ENCODE data around the gene PCK2. TPM values are rescaled to one million over a fixed set of nuclear protein-coding genes. Genes with fewer than 3 reads are reported as not detected.

The PCK2 gene
- total and polyA plus RNA-seq, 2 of the 13 experiments (the other 11 are each of a cell fraction or from before 2014, with no cell fraction given) = 129 to 272 TPM

GRCh38 chr14:24060984-24061913 is 32.9 kb upstream of the PCK2 start (continued):
- peak; percentile 29; the same call in 1 of the 2 replicates for TF ChIP-seq SMAD9 (CRISPR knock-in tag; IDR thresholded peaks at IDR 0.05)
- no peak for TF ChIP-seq NFE2L2 (IDR thresholded peaks at IDR 0.05; ENCODE audit: low read length)
- TF ChIP-seq ZNF468 (CRISPR knock-in tag; IDR thresholded peaks at IDR 0.05) = no peak
- TF ChIP-seq HOMEZ (CRISPR knock-in tag; IDR thresholded peaks at IDR 0.05; ENCODE audit: low read depth) = 0 out of 2 replicates have a peak, but pooled peaks have one; percentile 25
- no peak for TF ChIP-seq NFRKB (IDR thresholded peaks at IDR 0.05)
- no peak for TF ChIP-seq DDIT3 (CRISPR knock-in tag; IDR thresholded peaks at IDR 0.05)
- TF ChIP-seq DPF2 (CRISPR knock-in tag; IDR thresholded peaks at IDR 0.05; ENCODE audit: borderline replicate concordance, low read depth) = 0 out of 2 replicates have a peak, but pooled peaks have one; percentile 23
- no peak for TF ChIP-seq DZIP1 (CRISPR knock-in tag; IDR thresholded peaks at IDR 0.05)
- TF ChIP-seq ZNF44 (CRISPR knock-in tag; IDR thresholded peaks at IDR 0.05) = peak; percentile 63; the same call in 1 of the 2 replicates
- no peak for TF ChIP-seq KLF12 (CRISPR knock-in tag; IDR thresholded peaks at IDR 0.05; ENCODE audit: borderline replicate concordance)
- TF ChIP-seq ZBTB40 (IDR thresholded peaks at IDR 0.05) = no peak
- TF ChIP-seq ZBTB40 (CRISPR knock-in tag; IDR thresholded peaks at IDR 0.05) = peak; percentile 43; the same call in 1 of the 2 replicates
- 0 out of 2 replicates have a peak, but pooled peaks have one; percentile 58 for TF ChIP-seq ZMYM3 (CRISPR knock-in tag; IDR thresholded peaks at IDR 0.05)
- TF ChIP-seq ZNF652 (CRISPR knock-in tag; IDR thresholded peaks at IDR 0.05; ENCODE audit: borderline replicate concordance, low read depth) = no peak
- 0 out of 2 replicates have a peak, but pooled peaks have one; percentile 29 for TF ChIP-seq GLI4 (CRISPR knock-in tag; IDR thresholded peaks at IDR 0.05; ENCODE audit: borderline replicate concordance)
